Hepatic stellate cell (primary cell): ENCODE measurements around the gene CDCA5.
A peak's percentile ranks its signal among the peaks of the same experiment; 100 is the strongest.

Source experiments
- DNase-seq: peaks from one replicate; pipeline ENCODE4 v3.0.0; 2011; ENCODE audit warnings: low spot score

The CDCA5 gene

GRCh38 chr11:65043881-65044501, 39.8 kb downstream of the CDCA5 start:
- DNase-seq = no peak

- DNase-seq = no peak
Observed at GRCh38 chr11:65042891-65043290, 40.9 kb downstream of the CDCA5 start.

- DNase-seq = peak; percentile 98
Observed at GRCh38 chr11:65040847-65041622, 42.8 kb downstream of the CDCA5 start, which contains the start of gene SAC3D1. TSS of gene SAC3D1 (plus strand) at chr11:65041210. CDS start at chr11:65041293, 83 bp downstream.

GRCh38 chr11:65040520-65040846, 43.4 kb downstream of the CDCA5 start:
- no peak for DNase-seq

- no peak for DNase-seq
Observed at GRCh38 chr11:65036931-65037330, 46.9 kb downstream of the CDCA5 start.

- no peak for DNase-seq
Observed at GRCh38 chr11:65035579-65035978, 48.3 kb downstream of the CDCA5 start.

GRCh38 chr11:65034423-65034822, 49.4 kb downstream of the CDCA5 start:
- DNase-seq = no peak

- no peak for DNase-seq
Observed at GRCh38 chr11:65032216-65032615, 51.6 kb downstream of the CDCA5 start.
